H1 (cell line): ENCODE measurements around the gene KRTAP26-1. TPM values are rescaled to one million over a fixed set of nuclear protein-coding genes. Genes with fewer than 3 reads are reported as not detected.

Experiments
- BRCA1 ChIP-seq: IDR thresholded peaks from 2 replicates; pipeline ENCODE4 v1.6.1; 2012; ENCODE audit warnings: low read depth, low read length, improper control_type of control experiment
- JUND ChIP-seq: IDR thresholded peaks from 2 replicates; pipeline ENCODE4 v1.6.1; 2011; ENCODE audit warnings: mild to moderate bottlenecking, improper control_type of control experiment, low read length
- KDM5A ChIP-seq: fragments of 200-600 bp; IDR thresholded peaks from 2 replicates; pipeline ENCODE4 v1.7.1; 2012; ENCODE audit warnings: mild to moderate bottlenecking, low read length, inconsistent platforms, mixed read lengths
- POLR2AphosphoS5 ChIP-seq: IDR thresholded peaks from 2 replicates; pipeline ENCODE4 v1.6.1; 2011; ENCODE audit warnings: low read depth, low read length
- TAF7 ChIP-seq: optimal IDR thresholded peaks from 2 replicates; pipeline ENCODE3; 2011; ENCODE audit warnings: low read depth, mild to moderate bottlenecking, inconsistent platforms, low read length, moderate library complexity, borderline replicate concordance
- polyA plus RNA-seq, 7 experiments: library from polyadenylated mRNA; depleted of rRNA in 3 of 7; stranded (reverse) in 5 of 7; unstranded in 2 of 7; fragments of >200 nt in 5 of 7; fragments of 200-250 nt in 2 of 7; gene quantifications; 1 replicate in 5 of 7; 2 replicates in 1 of 7; 4 replicates in 1 of 7; pipeline versions ENCODE4 v1.2.1 to v1.2.3, GENCODE V29; 2011 to 2013; ENCODE audit warnings: missing spikeins in 2 of 7, mixed read lengths in 2 of 7
- total RNA-seq: library from RNA; stranded (reverse); fragmentation: NEBNext Ultra II Directional; extraction: Animal tissue kit (Norgen Biotek cat#: 25700); gene quantifications from 2 replicates; pipeline ENCODE4 v1.2.1, GENCODE V29; 2021
- TF ChIP-seq, protein P1 (sequence below): IDR thresholded peaks from 2 replicates; pipeline ENCODE4 v1.6.1; 2011; ENCODE audit warnings: low read length, improper control_type of control experiment

KRTAP26-1 gene
- total and polyA plus RNA-seq, 2 of the 8 experiments (the other 6 are each of a cell fraction or from before 2014, with no cell fraction given) = not detected

DNA sequence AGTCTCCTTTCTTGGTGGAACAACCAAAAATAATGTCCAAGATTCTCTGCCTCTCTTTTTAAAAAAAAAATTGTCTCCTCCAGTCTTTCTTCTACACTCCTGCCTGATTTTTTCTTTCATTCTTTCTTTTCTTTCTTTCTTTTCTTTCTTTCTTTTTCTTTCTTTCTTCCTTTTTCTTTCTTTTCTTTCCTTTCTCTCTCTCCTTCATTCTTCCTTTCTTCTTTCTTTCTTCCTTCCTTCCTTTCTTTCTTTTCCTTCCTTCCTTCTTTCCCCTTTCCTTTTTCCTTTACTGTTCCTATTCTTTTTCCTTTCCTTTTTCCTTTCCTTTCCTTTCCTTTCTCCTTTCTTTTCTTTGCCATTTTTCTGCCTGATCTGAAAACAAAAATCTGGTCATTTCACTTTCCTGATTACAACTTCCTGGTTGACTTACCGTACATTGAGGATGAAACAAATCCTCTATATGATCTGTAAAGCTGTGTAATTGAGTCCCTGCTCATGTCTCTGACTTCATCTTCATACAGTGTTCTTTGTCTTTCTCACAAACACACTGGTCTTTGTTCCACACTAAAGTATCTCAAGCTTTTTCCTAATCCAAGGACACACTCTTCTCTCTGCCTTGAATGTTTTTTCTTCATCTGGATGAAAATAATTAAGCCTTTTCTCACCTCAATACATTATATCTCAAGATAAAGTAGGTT lies 34.3 kb upstream of the KRTAP26-1 start (continued):
- TF ChIP-seq, protein P1, sequence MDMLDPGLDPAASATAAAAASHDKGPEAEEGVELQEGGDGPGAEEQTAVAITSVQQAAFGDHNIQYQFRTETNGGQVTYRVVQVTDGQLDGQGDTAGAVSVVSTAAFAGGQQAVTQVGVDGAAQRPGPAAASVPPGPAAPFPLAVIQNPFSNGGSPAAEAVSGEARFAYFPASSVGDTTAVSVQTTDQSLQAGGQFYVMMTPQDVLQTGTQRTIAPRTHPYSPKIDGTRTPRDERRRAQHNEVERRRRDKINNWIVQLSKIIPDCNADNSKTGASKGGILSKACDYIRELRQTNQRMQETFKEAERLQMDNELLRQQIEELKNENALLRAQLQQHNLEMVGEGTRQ = no peak
- no peak for TF ChIP-seq BRCA1
- TF ChIP-seq KDM5A = no peak
- TF ChIP-seq TAF7 = no peak
- TF ChIP-seq JUND = no peak
- TF ChIP-seq POLR2AphosphoS5 = no peak
- TF ChIP-seq, all 59 proteins: peak for 0
